ENCODE data around the gene POLA2.
"Not testable (repeated sequence)": the region's sequence is repeated elsewhere in the genome, so short reads cannot be mapped to it uniquely, and the experiment has no call there.

Gene POLA2

GRCh38 chr11:65329478-65329877, 67.7 kb downstream of the POLA2 start:
- H3K4me3 ChIP-seq (ENCODE audit: low read depth, low read length), result peak overlapping the region; percentile 33

DNA sequence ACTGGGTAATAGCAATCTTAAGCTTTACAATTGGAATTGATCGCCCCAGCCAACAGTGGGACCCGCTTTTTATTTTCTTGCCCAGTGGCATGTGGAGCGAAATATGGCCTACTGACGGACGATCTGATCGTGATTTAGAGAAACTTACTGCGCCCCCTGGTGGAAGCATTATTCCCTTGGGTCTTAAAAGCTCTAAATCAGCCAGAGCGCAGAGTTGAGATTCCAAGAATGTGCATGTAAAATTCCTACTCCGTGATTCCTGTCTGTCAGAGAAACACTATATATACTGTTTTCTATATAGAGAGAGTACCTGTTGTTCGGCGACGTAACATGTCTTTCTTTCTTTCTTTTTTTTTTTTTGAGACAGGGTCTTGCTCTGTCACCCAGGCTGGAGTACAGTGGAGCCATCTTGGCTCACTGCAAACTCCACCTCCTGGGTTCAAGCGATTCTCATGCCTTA, 68.2 kb downstream of the POLA2 start:
- peak overlapping the region; percentile 33 for H3K4me3 ChIP-seq (ENCODE audit: low read depth, low read length)
- TF ChIP-seq POLR2A (IDR thresholded peaks at IDR 0.05; ENCODE audit: extremely low read depth, insufficient read length) (peak; percentile 24), CTCF (IDR thresholded peaks at IDR 0.05; ENCODE audit: low read depth, low read length) (peak; percentile 71), MYC (IDR thresholded peaks at IDR 0.05; ENCODE audit: low read depth, low read length) (peak; percentile 91; the same call in 1 of the 2 replicates)
- TF ChIP-seq, protein P1, sequence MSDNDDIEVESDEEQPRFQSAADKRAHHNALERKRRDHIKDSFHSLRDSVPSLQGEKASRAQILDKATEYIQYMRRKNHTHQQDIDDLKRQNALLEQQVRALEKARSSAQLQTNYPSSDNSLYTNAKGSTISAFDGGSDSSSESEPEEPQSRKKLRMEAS (IDR thresholded peaks at IDR 0.05; ENCODE audit: low read depth, low read length), result peak; percentile 85
- DNase-seq (ENCODE audit: low read depth), result peak; percentile 93

More at GRCh38 chr11:65329478-65329877, 67.7 kb downstream of the POLA2 start:
- TF ChIP-seq MYC (IDR thresholded peaks at IDR 0.05; ENCODE audit: low read depth, low read length) (no peak), CTCF (IDR thresholded peaks at IDR 0.05; ENCODE audit: low read depth, low read length) (no peak), POLR2A (IDR thresholded peaks at IDR 0.05; ENCODE audit: extremely low read depth, insufficient read length) (no peak)
- TF ChIP-seq, protein P1 (IDR thresholded peaks at IDR 0.05; ENCODE audit: low read depth, low read length), result no peak
- peak; percentile 46 for DNase-seq (ENCODE audit: low read depth)

- TF ChIP-seq POLR2A (IDR thresholded peaks at IDR 0.05; ENCODE audit: extremely low read depth, insufficient read length), result no peak
- TF ChIP-seq, protein P1 (IDR thresholded peaks at IDR 0.05; ENCODE audit: low read depth, low read length), result no peak
- TF ChIP-seq MYC (IDR thresholded peaks at IDR 0.05; ENCODE audit: low read depth, low read length), result no peak
- TF ChIP-seq CTCF (IDR thresholded peaks at IDR 0.05; ENCODE audit: low read depth, low read length), result no peak
- H3K4me3 ChIP-seq (ENCODE audit: low read depth, low read length), result no peak overlapping the region
- no peak for DNase-seq (ENCODE audit: low read depth)
Measured at GRCh38 chr11:65330544-65330943, 68.8 kb downstream of the POLA2 start.

DNA sequence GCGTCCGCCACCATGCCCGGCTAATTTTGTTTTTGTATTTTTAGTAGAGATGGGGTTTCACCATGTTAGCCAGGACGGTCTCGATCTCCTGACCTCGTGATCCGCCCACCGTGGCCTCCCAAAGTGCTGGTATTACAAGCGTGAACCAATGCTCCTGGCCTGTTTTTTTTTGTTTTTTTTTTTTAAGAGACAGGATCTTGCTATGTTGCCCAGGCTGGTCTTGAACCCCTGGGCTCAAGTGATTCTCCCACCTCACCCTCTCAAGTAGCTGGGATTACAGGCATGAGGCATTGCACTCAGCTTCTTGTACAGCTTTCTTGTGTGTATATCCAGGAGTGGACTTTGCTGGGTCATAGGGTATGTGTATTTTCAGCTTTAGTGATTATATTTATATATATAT, 70.8 kb downstream of the POLA2 start:
- not testable (repeated sequence) for DNase-seq (ENCODE audit: low read depth); H3K4me3 ChIP-seq (ENCODE audit: low read depth, low read length)

GRCh38 chr11:65334696-65335295, 73.0 kb downstream of the POLA2 start:
- TF ChIP-seq POLR2A (IDR thresholded peaks at IDR 0.05; ENCODE audit: extremely low read depth, insufficient read length), result no peak
- no peak for TF ChIP-seq CTCF (IDR thresholded peaks at IDR 0.05; ENCODE audit: low read depth, low read length)
- TF ChIP-seq, protein P1 (IDR thresholded peaks at IDR 0.05; ENCODE audit: low read depth, low read length), result no peak
- TF ChIP-seq MYC (IDR thresholded peaks at IDR 0.05; ENCODE audit: low read depth, low read length), result no peak
- no peak for DNase-seq (ENCODE audit: low read depth)
- H3K4me3 ChIP-seq (ENCODE audit: low read depth, low read length), result peak overlapping the region; percentile 92

- TF ChIP-seq, protein P1 (IDR thresholded peaks at IDR 0.05; ENCODE audit: low read depth, low read length), result no peak
- TF ChIP-seq POLR2A (IDR thresholded peaks at IDR 0.05; ENCODE audit: extremely low read depth, insufficient read length) (no peak), MYC (IDR thresholded peaks at IDR 0.05; ENCODE audit: low read depth, low read length) (no peak), CTCF (IDR thresholded peaks at IDR 0.05; ENCODE audit: low read depth, low read length) (no peak)
- no peak for DNase-seq (ENCODE audit: low read depth)
- no peak overlapping the region for H3K4me3 ChIP-seq (ENCODE audit: low read depth, low read length)
Measured at GRCh38 chr11:65338676-65339075, 76.9 kb downstream of the POLA2 start.
